GM19467 (cell line): ENCODE data around the gene SLC25A42.
A peak's percentile ranks its signal among the peaks of the same experiment; 100 is the strongest.

ENCODE experiments used
- ATAC-seq: cut with Tn5 transposase; IDR thresholded peaks from one replicate; pipeline ENCODE4 v1.9.1; 2021; ENCODE audit warnings: mild to moderate bottlenecking, moderate library complexity; ENCODE audit not compliant: unreplicated experiment

Gene SLC25A42

GRCh38 chr19:19050104-19050503 is 13.7 kb upstream of the SLC25A42 start:
- ATAC-seq = no peak

GRCh38 chr19:19050731-19051130 is 13.1 kb upstream of the SLC25A42 start:
- ATAC-seq = no peak

GRCh38 chr19:19051478-19052213 is 12.1 kb upstream of the SLC25A42 start:
- ATAC-seq = no peak

DNA sequence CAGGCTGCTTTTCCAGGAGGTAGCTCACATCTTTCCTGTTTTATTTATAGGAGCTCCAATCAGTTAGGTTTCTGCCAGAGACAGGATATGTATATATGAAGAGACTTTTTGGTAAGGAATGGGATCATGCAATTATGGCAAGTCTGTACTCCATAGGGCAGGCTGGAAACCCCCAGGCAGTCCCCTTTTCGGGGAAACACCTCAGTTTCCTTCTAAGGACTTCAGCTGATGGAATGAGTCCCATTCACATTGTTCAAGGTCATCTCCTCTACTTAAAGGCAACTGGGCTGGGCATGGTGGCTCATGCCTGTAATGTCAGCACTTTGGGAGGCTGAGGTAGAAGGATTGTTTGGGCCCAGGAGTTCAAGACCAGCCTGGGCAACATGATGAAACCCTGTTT is 10.9 kb upstream of the SLC25A42 start:
- no peak for ATAC-seq

- no peak for ATAC-seq
Observed at GRCh38 chr19:19053508-19054314, 10.1 kb upstream of the SLC25A42 start.

GRCh38 chr19:19054315-19054938 is 9.4 kb upstream of the SLC25A42 start:
- ATAC-seq = no peak

- no peak for ATAC-seq
Observed at GRCh38 chr19:19054939-19055440, 8.8 kb upstream of the SLC25A42 start.

DNA sequence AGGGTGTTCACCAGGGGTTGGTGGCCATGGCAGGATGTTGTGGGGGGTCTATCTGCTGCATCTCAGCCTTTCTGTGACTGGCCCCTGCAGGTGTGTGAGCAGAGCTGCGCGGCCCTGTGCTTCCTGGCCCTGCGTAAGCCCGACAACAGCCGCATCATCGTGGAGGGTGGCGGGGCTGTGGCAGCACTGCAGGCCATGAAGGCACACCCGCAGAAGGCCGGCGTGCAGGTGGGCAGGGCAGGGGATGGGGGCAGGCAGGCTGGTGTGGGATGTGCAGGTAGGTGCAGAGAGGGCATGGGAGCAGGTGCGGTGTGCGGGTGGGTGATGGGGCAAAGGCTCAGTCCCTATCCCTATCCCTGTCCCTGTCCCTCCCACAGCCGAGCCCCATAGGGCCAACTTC is 8.1 kb upstream of the SLC25A42 start:
- ATAC-seq = no peak

DNA sequence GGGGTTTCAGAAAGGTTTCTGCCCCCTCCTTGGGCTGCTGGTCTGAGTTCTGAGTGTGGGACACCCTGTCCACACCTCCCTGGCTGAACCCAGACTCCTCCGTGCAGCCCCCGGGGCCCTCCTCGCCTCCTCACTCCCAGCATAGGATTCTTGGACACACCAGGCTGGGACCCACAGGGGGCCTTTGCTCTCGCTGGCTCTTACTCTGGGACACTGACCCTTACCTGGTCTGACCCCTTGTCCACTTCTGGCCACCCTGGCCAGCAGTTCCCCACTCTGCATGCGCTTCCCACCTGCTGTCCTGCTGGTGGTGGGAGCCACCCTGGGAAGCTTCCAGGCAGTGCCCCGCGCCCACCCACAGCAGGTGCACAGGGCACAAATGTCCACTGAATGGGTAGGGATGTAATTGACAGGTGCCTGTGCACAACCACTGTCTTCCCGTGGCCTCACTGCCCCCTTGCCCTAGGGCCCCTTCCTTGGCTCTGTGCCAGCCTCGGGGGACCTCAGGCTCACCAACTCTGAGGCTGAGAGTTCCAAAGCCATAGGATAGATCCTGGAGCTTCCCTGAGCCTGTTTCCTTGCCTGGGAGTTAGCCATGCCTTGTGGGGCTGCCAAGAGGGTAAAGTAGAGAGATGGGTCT is 7.0 kb upstream of the SLC25A42 start:
- ATAC-seq = no peak

DNA sequence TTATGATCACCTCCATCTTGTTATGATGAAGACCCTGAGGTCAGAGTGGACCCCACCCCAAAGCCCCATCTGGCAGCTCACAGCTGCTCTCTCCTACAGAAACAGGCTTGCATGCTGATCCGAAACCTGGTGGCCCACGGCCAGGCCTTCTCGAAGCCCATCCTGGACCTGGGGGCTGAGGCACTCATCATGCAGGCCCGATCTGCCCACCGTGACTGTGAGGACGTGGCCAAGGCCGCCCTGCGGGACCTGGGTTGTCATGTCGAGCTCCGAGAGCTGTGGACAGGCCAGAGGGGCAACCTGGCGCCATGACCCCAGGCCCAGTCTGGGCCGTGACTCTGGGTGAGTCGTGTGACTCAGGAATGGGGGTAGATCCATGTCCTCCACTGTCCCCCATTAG is 6.5 kb upstream of the SLC25A42 start:
- ATAC-seq = no peak

DNA sequence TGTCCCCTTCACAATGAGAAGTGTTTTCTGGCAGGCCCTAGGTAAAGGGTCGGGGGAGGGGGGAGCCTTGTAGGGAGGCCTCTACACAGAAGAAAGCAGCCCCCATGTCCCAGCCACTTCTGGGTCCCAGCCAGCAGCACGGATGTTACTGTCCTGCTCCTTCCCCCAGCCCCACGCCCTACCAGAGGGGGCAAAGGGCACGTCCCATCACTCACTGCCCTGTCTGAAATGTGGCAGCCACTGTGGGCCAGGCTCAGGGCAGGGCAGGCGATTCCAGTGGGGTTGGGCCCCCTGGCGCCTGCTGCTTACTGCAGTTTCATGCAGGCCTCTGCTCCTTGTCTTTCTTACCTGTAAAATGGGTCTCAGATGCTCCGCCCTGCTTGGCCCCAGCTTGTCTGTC is 6.1 kb upstream of the SLC25A42 start:
- no peak for ATAC-seq

DNA sequence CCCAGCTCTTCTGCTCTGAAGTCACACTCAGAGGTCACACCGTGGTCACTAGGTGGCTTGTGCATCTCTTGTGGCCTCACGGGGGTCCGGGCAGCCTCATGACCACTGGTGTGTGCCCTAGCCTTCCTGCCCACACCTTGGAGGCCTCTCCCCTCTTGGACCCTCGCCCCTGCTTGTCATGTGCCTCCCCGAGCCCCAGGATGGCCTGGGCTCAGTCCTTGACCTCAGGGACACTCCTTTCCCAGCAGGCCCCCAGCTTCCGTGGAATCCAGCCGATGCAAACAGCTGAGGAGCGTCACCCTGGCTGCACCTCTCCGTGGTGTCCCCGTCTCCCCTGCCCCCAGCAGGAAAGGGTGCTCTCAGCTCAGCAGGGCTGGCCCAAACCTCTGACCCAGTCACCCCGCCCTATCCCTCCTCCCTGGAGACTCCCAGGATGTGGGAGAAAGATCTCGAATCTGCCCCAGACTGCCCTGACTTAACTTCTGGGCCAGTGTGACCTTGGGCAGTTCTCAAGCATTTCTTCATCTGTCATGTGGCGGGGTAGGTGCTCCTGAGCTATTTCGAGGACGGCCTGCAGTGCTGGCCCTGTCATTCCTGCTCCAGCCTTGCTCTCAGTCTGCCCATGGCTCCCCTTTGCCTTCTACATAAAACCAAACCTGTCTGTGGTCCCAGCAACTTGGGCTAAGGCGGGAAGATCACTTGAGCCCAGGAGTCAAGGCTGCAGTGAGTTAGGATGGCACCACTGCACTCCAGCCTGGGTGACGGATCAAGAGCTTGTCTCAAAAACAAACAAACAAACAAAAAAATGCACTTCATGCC is 4.6 kb upstream of the SLC25A42 start:
- ATAC-seq = no peak

DNA sequence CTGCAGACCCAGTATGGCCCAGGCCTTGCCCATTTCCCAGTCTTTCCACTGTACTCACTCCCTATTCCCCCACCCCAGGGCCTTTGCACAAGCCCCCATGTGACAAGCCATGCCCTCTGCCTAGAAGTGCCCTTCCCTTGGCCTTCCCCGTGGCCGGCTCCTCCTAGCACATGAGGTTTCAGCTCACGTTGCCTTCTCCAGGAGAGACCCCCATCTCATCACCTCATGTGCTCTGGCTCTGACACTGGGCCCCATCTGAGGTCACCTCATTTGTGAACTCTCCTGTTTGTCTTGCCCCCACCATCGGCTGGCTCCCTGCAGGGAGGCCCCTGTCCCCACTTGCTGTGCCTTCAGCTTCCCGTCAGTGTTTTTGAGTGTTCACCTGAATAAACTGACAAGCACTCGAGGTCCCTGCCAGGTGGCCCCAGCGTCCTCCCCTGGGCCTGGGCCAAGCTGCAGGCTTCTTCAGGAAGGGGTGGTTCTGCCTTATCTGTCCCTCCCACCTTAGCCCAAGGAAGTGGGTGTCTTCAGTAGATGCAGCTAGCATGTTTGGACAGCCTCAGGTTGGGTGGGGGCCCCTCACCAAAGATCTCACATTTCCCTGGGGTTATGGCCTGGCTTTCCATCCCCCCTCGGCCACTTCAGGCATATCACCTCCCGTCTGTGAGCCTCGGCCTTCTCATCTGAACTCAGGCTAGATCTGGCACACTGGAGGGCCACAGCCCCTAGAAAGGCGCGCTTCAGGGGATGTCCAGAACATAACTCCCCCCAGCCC is 3.8 kb upstream of the SLC25A42 start:
- no peak for ATAC-seq

DNA sequence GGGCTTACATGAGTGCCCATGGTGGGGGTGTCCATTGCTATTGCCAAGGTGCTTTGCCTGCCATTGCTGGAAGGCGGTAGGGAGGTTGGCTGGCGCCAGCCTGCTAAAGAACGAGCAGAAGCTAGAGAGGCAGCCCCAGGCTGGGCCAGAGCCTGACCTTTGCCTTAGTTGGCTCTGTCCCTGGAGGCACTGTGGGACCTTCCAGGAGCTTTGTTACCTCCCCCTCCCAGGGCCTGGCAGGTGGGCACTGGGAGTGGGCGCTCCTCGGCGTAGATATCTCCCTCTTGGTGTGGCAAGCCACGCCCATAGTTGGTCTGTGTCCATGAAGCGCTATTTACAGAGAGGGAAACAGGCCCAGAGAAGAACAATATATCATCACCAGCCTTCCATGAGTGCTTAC is 2.3 kb upstream of the SLC25A42 start:
- ATAC-seq = no peak

GRCh38 chr19:19062454-19063182 is 1.2 kb upstream of the SLC25A42 start:
- ATAC-seq = no peak

- peak; percentile 3 for ATAC-seq
Observed at GRCh38 chr19:19064098-19064722, 416 bp downstream of the SLC25A42 start.

- ATAC-seq = no peak
Observed at GRCh38 chr19:19064811-19065745, 1.3 kb downstream of the SLC25A42 start.
